Heart right ventricle (tissue), 16 donors: ENCODE results near the gene RIT2. TPM values are rescaled to one million over a fixed set of nuclear protein-coding genes. Genes with fewer than 3 reads are reported as not detected.

Experiments
- ATAC-seq, 8 donors: fragments of 200-7000 bp; cut with Tn5 transposase; one replicate each; pipeline ENCODE4 v1.9.1; 2020; ENCODE audit warnings: mild to moderate bottlenecking in 8 of 8, moderate library complexity in 8 of 8, moderate number of reproducible peaks in 1 of 8
- DNase-seq, 2 donors: peaks; one replicate each; pipeline ENCODE4 v3.0.0-alpha.2; 2020
- H3K27ac ChIP-seq, 10 donors: fragments of 200-600 bp; sonication (generic) in 2 of 10; one replicate each; pipeline versions ENCODE4 v1.5.0 to v1.8.0; 2020 to 2022; ENCODE audit warnings: mild to moderate bottlenecking in 3 of 10
- H3K27me3 ChIP-seq, 7 donors: fragments of 200-600 bp; one replicate each; pipeline ENCODE4 v1.8.0; 2021 to 2022; ENCODE audit warnings: mild to moderate bottlenecking in 2 of 7
- H3K36me3 ChIP-seq, 9 donors: fragments of 200-600 bp; sonication (generic) in 1 of 9; one replicate each; pipeline versions ENCODE4 v1.5.0 to v1.8.0; 2020 to 2022; ENCODE audit warnings: mild to moderate bottlenecking in 2 of 9
- H3K4me1 ChIP-seq, 9 donors: fragments of 200-600 bp; sonication (generic) in 1 of 9; one replicate each; pipeline versions ENCODE4 v1.5.0 to v1.8.0; 2020 to 2022; ENCODE audit warnings: mild to moderate bottlenecking in 4 of 9
- H3K4me3 ChIP-seq, 10 donors: fragments of 200-600 bp; sonication (generic) in 2 of 10; one replicate each; pipeline versions ENCODE4 v1.5.0 to v1.8.0; 2020 to 2022; ENCODE audit warnings: mild to moderate bottlenecking in 7 of 10, moderate library complexity in 2 of 10
- H3K9me3 ChIP-seq, 11 donors: fragments of 200-600 bp in 10 of 11; sonication (generic) in 2 of 11; one replicate each; pipeline versions ENCODE4 v1.5.0 to v1.8.0; 2013 to 2022; ENCODE audit warnings: mild to moderate bottlenecking in 2 of 11, control low read depth in 1 of 11, moderate library complexity in 1 of 11
- WGBS, 2 donors: extraction: QIAGEN DNeasy Blood & Tissue Kit; methylation state at CpG; one replicate each; pipeline ENCODE4 v1.1.7; 2013; ENCODE audit warnings: inconsistent platforms in 1 of 2; 5-methylcytosine and 5-hydroxymethylcytosine counted together
- intact Hi-C, 10 donors: fragments of 100-400 bp; cut with DNase I; formaldehyde crosslinking; loops; one replicate each; pipeline versions ENCODE4 v1.11.1 to v1.14.2; 2022
- polyA plus RNA-seq, 2 donors: library from polyadenylated mRNA; stranded (reverse); fragments of 200-250 nt; gene quantifications; one replicate each; pipeline ENCODE4 v1.2.3, GENCODE V29; 2013
- total RNA-seq, 10 donors: library from RNA; stranded (reverse); fragmentation: NEBNext Ultra II Directional in 3 of 10; extraction: Animal tissue kit (Norgen Biotek cat#: 25700) in 3 of 10; gene quantifications; one replicate each; pipeline versions ENCODE4 v1.2.1 to v1.2.4, GENCODE V29; 2021 to 2023
- TF ChIP-seq, protein P1 (sequence below), 9 donors: fragments of 200-600 bp; sonication (generic) in 2 of 9; IDR thresholded peaks; one replicate each; pipeline versions ENCODE4 v1.5.0 to v1.8.0; 2021 to 2022; ENCODE audit warnings: antibody characterized with exemption in 9 of 9, mild to moderate bottlenecking in 5 of 9, moderate library complexity in 1 of 9
- donor health status: Arrhythmogenic right ventricular cardiomyopathy.
- donor health status: ischemic (EF 13 %, LVEDD 7.1; RV severe dilation, severe dysfunction).
- donor health status: healthy with polysubstance abuse.
- donor health status: DM: no; HTN: yes; CAD: no.
- donor health status: DM: no; HTN: no; CAD: no.
- donor health status: ischemic (EF 25% LVEDD 6.9; RV normal size, moderate dysfunction).
- donor health status: ischemic (EF 25% LVEDD 5.7; RV mildly dilated, moderate dysfunction).
- donor health status: healthy.
- donor health status: DM: yes; HTN: yes; CAD: no.
- donor health status: Ischemic cardiomyopathy.
- donor health status: ischemic (EF 35%, LVEDD 5.7; RV mildly dilated, moderate dysfunction).
- donor health status: nonischemic (EF 11% LVEDD 7.7; RV severe dilation, severe dysfunction).
- donor health status: DM: yes; HTN: yes; CAD: no.
- donor health status: PGD.
- donor health status: ischemic (EF 29% LVEDD 5.4; RV normal size, mild dysfunction).
- donor health status: nonischemic (EF 23%, LVEDD 6.1; RV moderate dilation, normal function).

The RIT2 gene
- total and polyA plus RNA-seq, 12 donors = not detected

DNA sequence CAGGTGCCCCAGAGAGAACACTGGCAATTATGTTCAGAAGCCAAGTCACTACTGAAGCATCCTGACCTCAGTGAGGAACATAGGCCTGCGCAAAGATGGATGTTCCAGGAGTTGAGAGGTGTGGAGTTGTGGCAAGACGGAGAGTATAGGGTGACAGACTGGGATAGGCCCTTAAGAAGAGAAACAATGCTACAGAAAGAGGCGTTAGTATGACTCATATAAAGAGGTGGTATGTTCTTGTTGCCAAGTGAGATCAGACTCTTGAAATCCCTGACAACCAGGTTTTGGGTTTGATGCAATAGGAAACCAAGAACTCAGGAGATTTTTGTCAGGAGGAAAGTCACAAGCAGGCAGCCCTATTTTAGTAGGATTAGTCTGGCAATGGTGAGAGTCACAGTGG lies 185.6 kb downstream of the RIT2 start:
- ATAC-seq = no peak
- no peaks in the 10 kb centered on the region for H3K9me3 ChIP-seq
- H3K36me3 ChIP-seq = no peaks in the 10 kb centered on the region
- DNase-seq = no peak
- no peak overlapping the region for H3K4me3 ChIP-seq
- 91 to 97% methylated on average over 3 of the region's 3 CpGs for WGBS, 2 donors
- intact Hi-C loops = no loop called here
- no peaks in the 10 kb centered on the region for H3K27me3 ChIP-seq
- TF ChIP-seq, protein P1, sequence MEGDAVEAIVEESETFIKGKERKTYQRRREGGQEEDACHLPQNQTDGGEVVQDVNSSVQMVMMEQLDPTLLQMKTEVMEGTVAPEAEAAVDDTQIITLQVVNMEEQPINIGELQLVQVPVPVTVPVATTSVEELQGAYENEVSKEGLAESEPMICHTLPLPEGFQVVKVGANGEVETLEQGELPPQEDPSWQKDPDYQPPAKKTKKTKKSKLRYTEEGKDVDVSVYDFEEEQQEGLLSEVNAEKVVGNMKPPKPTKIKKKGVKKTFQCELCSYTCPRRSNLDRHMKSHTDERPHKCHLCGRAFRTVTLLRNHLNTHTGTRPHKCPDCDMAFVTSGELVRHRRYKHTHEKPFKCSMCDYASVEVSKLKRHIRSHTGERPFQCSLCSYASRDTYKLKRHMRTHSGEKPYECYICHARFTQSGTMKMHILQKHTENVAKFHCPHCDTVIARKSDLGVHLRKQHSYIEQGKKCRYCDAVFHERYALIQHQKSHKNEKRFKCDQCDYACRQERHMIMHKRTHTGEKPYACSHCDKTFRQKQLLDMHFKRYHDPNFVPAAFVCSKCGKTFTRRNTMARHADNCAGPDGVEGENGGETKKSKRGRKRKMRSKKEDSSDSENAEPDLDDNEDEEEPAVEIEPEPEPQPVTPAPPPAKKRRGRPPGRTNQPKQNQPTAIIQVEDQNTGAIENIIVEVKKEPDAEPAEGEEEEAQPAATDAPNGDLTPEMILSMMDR (IDR thresholded peaks at IDR 0.05) = no peak
- H3K4me1 ChIP-seq = peaks cover 0 to 27% (median 16%) of the 10 kb centered on the region in 9 donors
- H3K27ac ChIP-seq = peak overlapping the region in 1 of 10 donors; percentile 80

DNA sequence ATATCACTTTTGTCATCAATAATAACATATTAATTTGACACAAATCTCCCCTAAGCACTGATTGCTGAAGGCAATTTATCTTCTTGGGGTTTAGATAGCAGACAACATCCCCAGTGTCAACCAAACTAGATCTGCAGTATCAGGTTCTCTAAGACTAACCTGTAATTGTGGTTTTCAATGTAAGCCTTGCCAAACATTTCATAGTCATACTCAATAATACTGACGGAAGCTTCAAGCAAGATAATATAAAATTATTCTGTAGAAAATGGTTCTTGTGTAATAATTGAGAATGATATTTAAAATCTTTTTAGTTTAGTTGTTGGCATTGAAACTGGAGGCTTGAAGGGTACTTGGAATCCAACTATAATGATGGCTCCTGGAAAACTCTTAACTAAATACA lies 186.3 kb downstream of the RIT2 start:
- Histone ChIP-seq H3K4me3 (no peak overlapping the region), H3K4me1 (peaks cover 0 to 27% (median 16%) of the 10 kb centered on the region in 9 donors), H3K9me3 (no peaks in the 10 kb centered on the region), H3K27me3 (no peaks in the 10 kb centered on the region), H3K27ac (no peak overlapping the region), H3K36me3 (no peaks in the 10 kb centered on the region)
- TF ChIP-seq, protein P1 (IDR thresholded peaks at IDR 0.05) = no peak
- intact Hi-C loops = no loop called here
- DNase-seq (no peak), ATAC-seq (no peak)
- WGBS, 2 donors = 93 to 96% methylated on average over 1 of the region's 1 CpG

DNA sequence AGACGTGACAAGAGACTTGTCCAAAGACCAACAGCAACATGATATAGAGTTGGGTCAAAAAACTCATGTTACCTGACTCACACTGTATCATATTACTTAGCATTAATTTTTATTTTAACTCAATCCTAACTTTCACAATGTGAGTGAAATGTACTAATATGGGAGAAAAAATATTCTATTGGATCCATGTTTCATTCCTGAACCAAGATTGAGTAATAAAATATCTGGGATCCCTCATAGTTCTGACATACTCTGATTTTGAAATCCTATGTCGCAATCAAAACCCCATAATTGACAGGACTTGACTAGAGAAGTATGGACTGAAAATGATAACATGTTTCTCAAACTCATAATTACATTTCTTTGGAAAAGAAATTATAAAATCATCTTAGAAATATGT lies 190.4 kb downstream of the RIT2 start:
- Histone ChIP-seq H3K9me3 (no peaks in the 10 kb centered on the region), H3K27ac (no peak overlapping the region), H3K36me3 (no peaks in the 10 kb centered on the region), H3K4me1 (no peaks in the 10 kb centered on the region), H3K27me3 (no peaks in the 10 kb centered on the region), H3K4me3 (no peak overlapping the region)
- ATAC-seq (no peak), DNase-seq (no peak)
- TF ChIP-seq, protein P1 (IDR thresholded peaks at IDR 0.05) = no peak
- intact Hi-C loops = no loop called here
- 89 to 90% methylated on average over 2 of the region's 2 CpGs for WGBS, 2 donors

DNA sequence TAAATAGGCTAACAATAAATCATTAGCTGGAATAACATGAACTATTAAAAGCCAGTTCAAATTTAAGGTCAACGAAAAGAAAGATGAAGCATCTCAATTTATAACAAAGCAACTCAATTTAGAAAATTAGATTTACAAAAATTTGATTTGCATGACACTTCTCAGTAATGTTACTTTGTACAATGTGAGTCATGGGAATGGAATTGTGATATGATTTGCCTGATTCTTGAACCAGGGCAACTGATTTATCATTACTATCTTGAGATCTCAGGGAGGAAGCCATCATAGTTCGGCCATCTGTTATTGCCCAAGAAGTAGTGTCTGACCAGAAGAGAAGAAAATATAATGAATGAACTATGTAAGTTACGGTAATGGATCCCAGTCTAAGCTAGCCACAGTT lies 193.1 kb downstream of the RIT2 start:
- Histone ChIP-seq H3K4me3 (no peak overlapping the region), H3K9me3 (no peaks in the 10 kb centered on the region), H3K36me3 (no peaks in the 10 kb centered on the region), H3K27ac (no peak overlapping the region), H3K4me1 (no peaks in the 10 kb centered on the region), H3K27me3 (no peaks in the 10 kb centered on the region)
- intact Hi-C loops = no loop called here
- TF ChIP-seq, protein P1 (IDR thresholded peaks at IDR 0.05) = no peak
- ATAC-seq (no peak), DNase-seq (no peak)
- WGBS, 2 donors = 88 to 90% methylated on average over 3 of the region's 3 CpGs
